Mesodermal cell (in vitro differentiated cells): ENCODE data around the gene CDC23.
"Not testable (repeated sequence)": the region's sequence is repeated elsewhere in the genome, so short reads cannot be mapped to it uniquely, and the experiment has no call there.

Experiments used
- H3K27ac ChIP-seq: 2 replicates; pipeline ENCODE4 v1.7.0; 2013; ENCODE audit warnings: mild to moderate bottlenecking, low read depth, low read length, moderate library complexity; ENCODE audit not compliant: severe bottlenecking
- H3K36me3 ChIP-seq: 2 replicates; pipeline ENCODE4 v1.7.1; 2013; ENCODE audit warnings: mild to moderate bottlenecking, low read length, moderate library complexity; ENCODE audit not compliant: control insufficient read depth, insufficient read depth
- H3K4me1 ChIP-seq: one replicate; pipeline ENCODE4 v1.7.1; 2013; ENCODE audit warnings: mild to moderate bottlenecking, low read length; ENCODE audit not compliant: insufficient read depth, control insufficient read depth, poor library complexity, severe bottlenecking
- H3K4me3 ChIP-seq: 2 replicates; pipeline ENCODE4 v1.7.0; 2013; ENCODE audit warnings: low read length, control low read depth, mild to moderate bottlenecking; ENCODE audit not compliant: insufficient read depth, poor library complexity, severe bottlenecking; ENCODE audit errors: extremely low read depth
- H3K9me3 ChIP-seq: 2 replicates; pipeline ENCODE4 v1.7.1; 2013; ENCODE audit warnings: mild to moderate bottlenecking, low read length, moderate library complexity; ENCODE audit not compliant: control insufficient read depth
- WGBS, 2 experiments: methylation state at CpG; one replicate each; pipeline ENCODE4 v1.1.5; 2013; ENCODE audit warnings: missing lambda C conversion rate in 2 of 2; ENCODE audit not compliant: insufficient coverage in 2 of 2; 5-methylcytosine and 5-hydroxymethylcytosine counted together

CDC23 gene

DNA sequence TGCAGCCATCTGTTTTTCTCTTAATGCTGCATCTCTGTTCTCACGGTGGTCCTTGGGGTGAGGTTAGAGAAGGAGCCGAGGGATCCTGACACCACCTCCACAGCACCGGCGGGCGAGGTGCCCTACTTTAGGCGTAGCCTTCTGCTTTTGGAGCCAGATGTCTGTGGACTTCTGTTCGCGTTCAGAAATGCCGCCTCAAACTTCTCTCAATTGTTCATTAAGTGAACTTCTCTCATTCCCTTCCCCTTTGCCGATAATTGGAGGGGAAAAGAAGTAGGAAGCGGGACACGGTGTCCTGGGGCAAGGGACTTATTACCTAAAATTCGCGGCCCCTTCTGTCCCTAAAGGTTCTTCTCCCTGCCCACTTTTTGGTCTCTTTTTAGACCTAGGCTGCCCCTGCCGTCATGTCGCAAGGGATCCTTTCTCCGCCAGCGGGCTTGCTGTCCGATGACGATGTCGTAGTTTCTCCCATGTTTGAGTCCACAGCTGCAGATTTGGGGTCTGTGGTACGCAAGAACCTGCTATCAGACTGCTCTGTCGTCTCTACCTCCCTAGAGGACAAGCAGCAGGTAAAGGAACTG is 33.8 kb downstream of the CDC23 start:
- Histone ChIP-seq H3K4me3 (peak overlapping the region; percentile 84), H3K4me1 (peaks cover 5% of the 10 kb centered on the region), H3K36me3 (peaks cover 60% of the 10 kb centered on the region), H3K27ac (peak overlapping the region; percentile 98), H3K9me3 (no peaks in the 10 kb centered on the region)
- WGBS, 2 experiments, result 0 to 2% methylated on average over 11 to 12 of the region's 23 CpGs

DNA sequence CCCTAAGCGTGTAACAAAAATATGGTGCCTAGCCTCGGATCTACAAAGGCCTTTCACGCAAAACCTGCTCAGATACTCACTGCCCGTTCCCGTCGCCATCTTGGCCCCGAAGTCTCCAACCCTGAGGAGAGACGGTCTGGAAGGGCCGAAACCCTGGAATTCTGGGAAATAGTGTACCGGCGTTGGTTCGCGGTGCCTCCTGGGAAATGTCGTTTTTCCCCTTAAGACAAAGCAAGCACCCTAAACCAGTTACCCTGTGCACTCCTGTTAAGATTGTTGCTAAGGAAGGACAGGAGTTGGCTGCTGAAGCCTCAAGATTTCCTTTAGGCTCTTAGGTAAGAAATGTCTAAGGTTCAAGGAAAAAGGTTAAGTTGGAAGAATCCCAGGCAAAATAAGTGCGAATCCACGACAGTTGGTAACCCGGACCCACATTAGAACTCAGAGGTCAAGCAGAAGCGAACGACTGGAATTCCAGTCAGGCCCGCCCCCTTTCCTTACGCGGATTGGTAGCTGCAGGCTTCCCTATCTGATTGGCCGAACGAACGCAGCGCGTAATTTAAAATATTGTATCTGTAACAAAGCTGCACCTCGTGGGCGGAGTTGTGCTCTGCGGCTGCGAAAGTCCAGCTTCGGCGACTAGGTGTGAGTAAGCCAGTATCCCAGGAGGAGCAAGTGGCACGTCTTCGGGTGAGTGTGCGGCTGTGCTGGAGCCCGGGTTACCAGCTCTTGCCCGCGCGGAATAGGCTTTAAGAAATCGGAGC is 34.4 kb downstream of the CDC23 start, which contains the start of the genes BRD8 and KIF20A:
Gene BRD8, minus strand, starts transcription at position 115 of the 761 bp plus-strand sequence. Its CDS starts 16 bp downstream, at position 99.
Gene KIF20A, plus strand, starts transcription at position 597 of the 761 bp plus-strand sequence. CDS start 569 bp downstream, outside the sequence.
- Histone ChIP-seq H3K27ac (peak within 1 kb of the TSS; percentile 98), H3K9me3 (no peaks in the 10 kb centered on the region), H3K36me3 (peaks cover 60% of the 10 kb centered on the region), H3K4me3 (peak within 1 kb of the TSS; percentile 84), H3K4me1 (peaks cover 5% of the 10 kb centered on the region)
- WGBS, 2 experiments, result 0% methylated on average over 33 to 35 of the region's 41 CpGs

DNA sequence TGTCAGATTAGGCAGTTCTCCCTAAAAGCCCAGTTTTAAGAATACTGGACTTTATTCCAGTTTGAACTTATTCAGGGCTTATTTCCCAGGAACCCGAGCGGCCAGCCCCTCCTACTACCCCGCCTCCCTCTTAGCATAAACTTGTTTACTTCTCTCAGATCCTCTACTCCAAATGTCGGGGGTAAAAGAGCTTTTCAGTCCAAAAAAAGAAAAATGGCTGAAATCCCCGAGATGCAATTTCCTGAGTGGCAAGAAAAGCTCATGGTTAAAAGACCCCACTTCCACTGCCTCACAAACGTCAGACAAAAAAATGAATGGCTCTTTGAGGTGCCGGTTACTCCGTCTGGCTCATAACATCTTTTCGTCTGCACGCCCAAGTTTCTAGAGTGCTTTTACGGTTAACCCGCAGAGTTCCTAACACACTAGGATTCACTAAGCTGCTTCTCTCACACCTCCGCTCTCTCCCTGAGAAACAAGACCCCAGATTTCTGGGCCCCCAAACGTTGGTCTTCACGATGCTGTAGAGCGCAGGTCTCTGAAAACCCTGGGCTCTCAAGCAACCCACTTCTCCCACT is 35.1 kb downstream of the CDC23 start:
- H3K27ac ChIP-seq, result peak overlapping the region; percentile 98
- H3K4me1 ChIP-seq, result peaks cover 5% of the 10 kb centered on the region
- H3K4me3 ChIP-seq, result peak overlapping the region; percentile 84
- peaks cover 60% of the 10 kb centered on the region for H3K36me3 ChIP-seq
- H3K9me3 ChIP-seq, result no peaks in the 10 kb centered on the region
- 0% methylated on average over 13 to 15 of the region's 16 CpGs for WGBS, 2 experiments

DNA sequence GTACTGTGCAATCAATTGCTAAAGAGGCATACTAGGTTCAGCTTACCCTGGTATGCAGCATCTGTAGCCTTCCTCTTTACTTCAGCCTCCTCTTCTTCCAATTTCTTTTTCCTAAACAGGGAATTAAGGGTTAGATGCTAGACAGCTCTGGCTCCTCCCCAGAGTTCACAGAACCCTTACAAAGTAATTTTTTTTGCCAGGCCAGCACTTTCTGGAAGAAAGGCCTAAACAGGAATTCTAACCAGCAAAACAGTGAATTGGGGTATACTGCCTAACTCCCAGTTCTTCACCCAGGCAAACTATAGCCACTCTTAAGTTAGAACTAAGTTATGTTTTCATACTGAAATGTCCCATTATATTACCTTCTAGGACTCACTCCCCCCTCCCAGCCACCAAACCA is 42.8 kb downstream of the CDC23 start:
- H3K36me3 ChIP-seq, result peaks cover 100% of the 10 kb centered on the region
- H3K27ac ChIP-seq, result no peak overlapping the region
- H3K9me3 ChIP-seq, result no peaks in the 10 kb centered on the region
- H3K4me3 ChIP-seq, result no peak overlapping the region
- H3K4me1 ChIP-seq, result no peaks in the 10 kb centered on the region

- Histone ChIP-seq H3K4me1 (no peaks in the 10 kb centered on the region), H3K27ac (no peak overlapping the region), H3K9me3 (no peaks in the 10 kb centered on the region), H3K36me3 (peaks cover 100% of the 10 kb centered on the region), H3K4me3 (no peak overlapping the region)
- WGBS, 2 experiments, result 80 to 100% methylated on average over 1 of the region's 5 CpGs
These were observed 44.0 kb downstream of the CDC23 start for GRCh38 chr5:138169124-138169523.

DNA sequence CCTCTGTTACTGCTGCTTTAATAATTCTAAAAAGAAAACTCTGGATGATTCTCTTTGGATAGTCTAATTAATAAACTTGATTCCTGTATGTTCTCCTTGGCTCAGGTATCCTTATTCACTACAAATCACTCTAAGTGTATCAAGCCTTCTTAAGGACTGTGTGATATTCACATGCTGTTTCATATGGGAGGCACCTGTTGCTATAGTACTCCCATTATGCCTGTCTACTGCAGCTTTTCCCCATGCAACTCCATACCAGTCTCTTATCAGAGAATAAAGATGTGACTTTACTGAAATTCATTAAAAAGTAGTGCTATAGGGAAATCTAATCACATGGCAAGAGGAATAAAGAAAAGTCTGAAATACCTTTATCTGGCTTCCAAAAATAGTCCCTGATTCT is 49.4 kb downstream of the CDC23 start:
- Histone ChIP-seq H3K36me3 (peaks cover 100% of the 10 kb centered on the region), H3K27ac (no peak overlapping the region), H3K4me3 (no peak overlapping the region), H3K9me3 (no peaks in the 10 kb centered on the region), H3K4me1 (no peaks in the 10 kb centered on the region)

GRCh38 chr5:138160706-138161105 is 52.4 kb downstream of the CDC23 start:
- H3K36me3 ChIP-seq, result peaks cover 97% of the 10 kb centered on the region
- 100% methylated on average over 2 to 3 of the region's 4 CpGs for WGBS, 2 experiments

GRCh38 chr5:138159666-138160065 is 53.5 kb downstream of the CDC23 start:
- no peak overlapping the region for H3K27ac ChIP-seq
- 100% methylated on average over 1 to 2 of the region's 5 CpGs for WGBS, 2 experiments
- no peak overlapping the region for H3K4me3 ChIP-seq
- peaks cover 89% of the 10 kb centered on the region for H3K36me3 ChIP-seq
- H3K4me1 ChIP-seq, result no peaks in the 10 kb centered on the region
- no peaks in the 10 kb centered on the region for H3K9me3 ChIP-seq

More at GRCh38 chr5:138160706-138161105, 52.4 kb downstream of the CDC23 start:
- H3K4me1 ChIP-seq, result no peaks in the 10 kb centered on the region
- no peak overlapping the region for H3K27ac ChIP-seq
- H3K4me3 ChIP-seq, result no peak overlapping the region
- no peaks in the 10 kb centered on the region for H3K9me3 ChIP-seq

- peaks cover 69% of the 10 kb centered on the region for H3K36me3 ChIP-seq
- no CpG with 5 or more reads among the region's 1 CpG for WGBS, 2 experiments
- no peak overlapping the region for H3K4me3 ChIP-seq
- H3K4me1 ChIP-seq, result no peaks in the 10 kb centered on the region
- H3K27ac ChIP-seq, result no peak overlapping the region
- H3K9me3 ChIP-seq, result no peaks in the 10 kb centered on the region
These were observed 55.5 kb downstream of the CDC23 start for GRCh38 chr5:138157626-138158025.

DNA sequence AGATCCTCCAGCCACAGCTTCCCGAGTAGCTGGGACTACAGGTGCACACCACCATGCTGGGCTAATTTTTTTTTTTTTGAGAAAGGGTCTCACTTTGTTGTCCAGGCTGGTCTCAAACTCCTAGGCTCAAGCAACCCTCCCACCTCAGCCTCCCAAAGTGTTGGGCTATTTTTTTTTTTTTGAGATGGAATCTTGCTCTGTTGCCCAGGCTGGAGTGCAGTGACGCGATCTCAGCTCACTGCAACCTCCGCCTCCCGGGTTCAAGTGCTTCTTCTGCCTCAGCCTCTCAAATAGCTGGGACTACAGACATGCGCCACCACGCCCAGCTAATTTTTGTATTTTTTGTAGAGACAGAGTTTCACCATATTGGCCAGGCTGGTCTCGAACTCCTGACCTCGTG is 57.1 kb downstream of the CDC23 start:
- not testable (repeated sequence) for H3K4me3 ChIP-seq, H3K27ac ChIP-seq, H3K9me3 ChIP-seq, H3K4me1 ChIP-seq
- WGBS, 2 experiments, result 93 to 97% methylated on average over 8 to 9 of the region's 9 CpGs
- H3K36me3 ChIP-seq, result peaks cover 52% of the 10 kb centered on the region

GRCh38 chr5:138149530-138149929 is 63.6 kb downstream of the CDC23 start:
- 80% methylated on average over 1 of the region's 3 CpGs; no CpG with 5 or more reads in 1 of the 2 experiments for WGBS, 2 experiments
- Histone ChIP-seq H3K4me1 (peaks cover 4% of the 10 kb centered on the region), H3K27ac (no peak overlapping the region), H3K36me3 (no peaks in the 10 kb centered on the region), H3K9me3 (no peaks in the 10 kb centered on the region), H3K4me3 (no peak overlapping the region)
